Esophagus squamous epithelium (tissue), 4 donors: Measurements from ENCODE around the gene FBXO46.

Experiments used
- POLR2A ChIP-seq, 4 donors: fragments of 450-650 bp; IDR thresholded peaks; one replicate each; pipeline ENCODE4 v1.6.1; 2017; ENCODE audit warnings: antibody characterized with exemption in 4 of 4, mild to moderate bottlenecking in 4 of 4, moderate library complexity in 3 of 4
- TF ChIP-seq, protein P1 (sequence below), 6 experiments: fragments of 450-650 bp in 4 of 6; fragments of 200-600 bp in 2 of 6; sonication (generic) in 2 of 6; IDR thresholded peaks; one replicate each; pipeline ENCODE4 v1.5.1; 2016 to 2019; ENCODE audit warnings: antibody characterized with exemption in 6 of 6, mild to moderate bottlenecking in 4 of 6, moderate library complexity in 4 of 6

DNA sequence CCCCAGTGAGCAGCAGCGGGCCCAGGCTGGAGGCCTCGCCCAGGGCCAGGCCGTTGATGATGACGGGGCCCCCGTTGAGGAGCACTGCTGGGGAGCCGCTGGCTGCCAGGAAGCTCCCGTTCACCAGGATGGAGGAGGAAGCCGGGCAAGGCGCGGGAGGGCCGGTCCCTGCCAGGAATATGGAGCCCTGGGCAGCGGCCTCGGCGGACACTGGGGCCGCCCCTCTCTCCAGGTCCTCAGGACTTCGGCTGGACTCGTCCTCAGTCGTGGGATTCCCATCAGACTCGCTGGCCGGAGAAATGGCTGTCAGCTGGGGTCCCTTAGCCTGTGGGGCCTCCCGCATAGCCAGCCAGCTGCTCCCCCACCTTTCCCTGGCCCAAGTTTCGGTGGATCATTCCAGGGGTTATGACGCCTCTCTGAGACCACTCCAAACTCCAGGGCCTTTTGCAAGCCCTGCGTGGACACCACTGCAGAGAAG, 36.2 kb upstream of the FBXO46 start:
- TF ChIP-seq, protein P1, sequence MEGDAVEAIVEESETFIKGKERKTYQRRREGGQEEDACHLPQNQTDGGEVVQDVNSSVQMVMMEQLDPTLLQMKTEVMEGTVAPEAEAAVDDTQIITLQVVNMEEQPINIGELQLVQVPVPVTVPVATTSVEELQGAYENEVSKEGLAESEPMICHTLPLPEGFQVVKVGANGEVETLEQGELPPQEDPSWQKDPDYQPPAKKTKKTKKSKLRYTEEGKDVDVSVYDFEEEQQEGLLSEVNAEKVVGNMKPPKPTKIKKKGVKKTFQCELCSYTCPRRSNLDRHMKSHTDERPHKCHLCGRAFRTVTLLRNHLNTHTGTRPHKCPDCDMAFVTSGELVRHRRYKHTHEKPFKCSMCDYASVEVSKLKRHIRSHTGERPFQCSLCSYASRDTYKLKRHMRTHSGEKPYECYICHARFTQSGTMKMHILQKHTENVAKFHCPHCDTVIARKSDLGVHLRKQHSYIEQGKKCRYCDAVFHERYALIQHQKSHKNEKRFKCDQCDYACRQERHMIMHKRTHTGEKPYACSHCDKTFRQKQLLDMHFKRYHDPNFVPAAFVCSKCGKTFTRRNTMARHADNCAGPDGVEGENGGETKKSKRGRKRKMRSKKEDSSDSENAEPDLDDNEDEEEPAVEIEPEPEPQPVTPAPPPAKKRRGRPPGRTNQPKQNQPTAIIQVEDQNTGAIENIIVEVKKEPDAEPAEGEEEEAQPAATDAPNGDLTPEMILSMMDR (IDR thresholded peaks at IDR 0.05), result no peak
- TF ChIP-seq POLR2A (IDR thresholded peaks at IDR 0.05), result no peak
